Astrocyte of the spinal cord (primary cell): ENCODE data around the gene SUCLG2.

Source experiments
- DNase-seq: peaks from one replicate; pipeline ENCODE4 v3.0.0; 2011; ENCODE audit warnings: low read depth, low spot score
- H3K4me3 ChIP-seq: 2 replicates; pipeline ENCODE4 v1.5.1; 2011; ENCODE audit warnings: low read depth, mild to moderate bottlenecking, low read length, moderate library complexity
- CTCF ChIP-seq: IDR thresholded peaks from 2 replicates; pipeline ENCODE4 v1.5.1; 2012; ENCODE audit warnings: low read depth, mild to moderate bottlenecking, low read length, inconsistent platforms
- in situ Hi-C: cut with HindIII; loops from 2 replicates; pipeline ENCODE4 v1.10.0; 2017; ENCODE audit warnings: low sequenced_read_pairs

Gene SUCLG2

DNA sequence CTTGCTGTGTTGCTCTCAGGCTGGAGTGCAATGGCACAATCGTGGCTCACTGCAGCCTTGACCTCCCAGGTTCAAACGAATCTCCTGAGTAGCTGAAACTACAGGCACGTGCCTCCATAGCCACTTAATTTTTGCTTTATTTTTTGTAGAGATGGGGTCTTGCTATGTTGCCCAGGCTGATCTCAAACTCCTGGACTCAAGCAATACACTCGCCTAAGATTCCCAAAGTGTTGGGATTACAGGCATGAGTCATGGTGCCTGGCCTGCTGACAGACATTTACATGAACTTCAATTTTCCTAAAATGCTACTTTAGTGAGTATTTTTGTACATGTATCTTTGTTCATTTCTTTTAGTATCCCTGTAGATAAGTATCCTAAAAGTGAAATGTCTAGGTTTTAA is 132.3 kb downstream of the SUCLG2 start:
- H3K4me3 ChIP-seq: no peak overlapping the region
- no peak for DNase-seq
- in situ Hi-C loops: no loop called here
- TF ChIP-seq CTCF: no peak

- no peak overlapping the region for H3K4me3 ChIP-seq
Measured at GRCh38 chr3:67521053-67521646, 133.3 kb downstream of the SUCLG2 start.

DNA sequence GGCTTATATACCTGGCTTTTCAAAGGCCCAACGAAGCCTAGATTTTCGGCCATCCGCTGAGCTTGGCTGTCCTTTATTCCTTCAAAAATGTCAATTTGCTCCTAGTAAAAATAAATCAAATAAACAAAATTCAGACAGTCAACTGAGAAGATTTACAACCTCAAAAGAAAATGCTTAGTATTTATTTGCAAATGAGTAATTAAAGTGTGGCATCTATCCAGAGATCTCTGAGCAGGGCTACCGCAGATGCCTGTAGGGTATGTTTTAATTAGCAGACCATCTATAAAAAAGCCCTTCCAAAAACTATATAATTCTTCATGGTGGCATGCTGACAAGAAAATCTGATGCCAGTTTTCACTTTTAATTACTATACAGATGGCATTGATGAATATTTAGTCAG is 136.2 kb downstream of the SUCLG2 start:
- no peak for DNase-seq
- in situ Hi-C loops: no loop called here
- H3K4me3 ChIP-seq: no peak overlapping the region
- TF ChIP-seq CTCF: no peak

More at GRCh38 chr3:67521053-67521646, 133.3 kb downstream of the SUCLG2 start:
- no peak for DNase-seq
- in situ Hi-C loops: no loop called here
- no peak for TF ChIP-seq CTCF

DNA sequence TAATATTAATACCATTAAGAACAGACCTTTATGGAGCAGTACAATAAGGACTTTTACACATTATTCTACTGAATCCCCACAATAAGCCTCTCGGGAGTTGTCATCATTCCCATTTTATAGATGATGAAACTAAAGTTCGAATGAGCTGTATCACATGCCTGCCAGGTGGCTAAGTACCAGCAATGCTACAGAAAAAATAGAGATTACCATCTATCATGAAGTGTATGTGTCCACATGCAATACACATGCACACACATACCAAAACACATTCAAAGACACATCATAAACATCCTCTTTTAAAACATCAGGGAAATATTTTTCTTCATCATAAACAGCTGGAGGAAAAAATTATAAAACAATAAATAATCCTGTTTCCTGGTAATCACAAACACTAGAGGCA is 136.6 kb downstream of the SUCLG2 start:
- in situ Hi-C loops: no loop called here
- no peak for DNase-seq
- H3K4me3 ChIP-seq: no peak overlapping the region
- no peak for TF ChIP-seq CTCF

DNA sequence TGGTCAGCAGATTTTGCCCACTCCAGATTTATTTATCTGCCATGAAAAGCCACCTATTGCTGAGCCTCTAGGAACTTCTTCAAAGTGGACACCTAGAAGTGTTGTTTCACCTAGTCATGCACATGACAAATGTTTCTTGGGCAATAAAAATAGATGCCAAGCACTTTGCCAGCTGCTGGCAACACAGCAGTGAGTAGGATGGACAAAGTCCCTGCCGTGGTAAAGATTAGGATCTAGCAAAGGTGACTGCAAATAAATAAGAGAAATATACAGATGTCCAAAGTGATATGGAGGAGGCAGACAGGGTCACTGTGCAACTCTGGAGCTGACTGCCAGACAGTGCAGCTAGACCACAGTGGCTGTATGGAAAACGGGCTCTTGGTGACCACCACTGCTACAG is 137.9 kb downstream of the SUCLG2 start:
- no peak for TF ChIP-seq CTCF
- no peak overlapping the region for H3K4me3 ChIP-seq
- DNase-seq: no peak
- in situ Hi-C loops: no loop called here

DNA sequence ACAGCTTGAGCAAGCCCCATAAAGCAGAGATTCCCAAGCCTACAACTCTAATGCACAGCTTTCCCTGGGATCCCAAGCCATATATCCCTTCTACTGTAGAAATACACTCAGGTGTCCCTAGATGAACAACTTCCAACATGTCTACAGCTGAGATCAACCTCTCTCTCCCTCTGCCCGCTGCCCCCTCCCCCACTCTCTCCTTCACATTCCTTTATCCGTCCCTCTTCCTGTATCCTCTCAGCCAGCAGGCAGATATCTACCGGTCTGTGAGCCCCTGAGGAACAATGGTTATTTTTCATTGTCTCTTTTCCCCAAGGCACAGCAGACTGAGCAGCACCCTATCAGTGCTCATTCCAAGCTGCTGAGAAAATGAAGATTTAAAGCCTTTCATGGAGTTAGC is 138.6 kb downstream of the SUCLG2 start:
- DNase-seq: no peak
- TF ChIP-seq CTCF: no peak
- in situ Hi-C loops: no loop called here
- no peak overlapping the region for H3K4me3 ChIP-seq
